ENCODE results near the gene KCNQ5.

- TF ChIP-seq ZNF292 (tag by site-specific recombination; IDR thresholded peaks at IDR 0.05; ENCODE audit: borderline replicate concordance, low read depth) (no peak), TSHZ1 (tag by site-specific recombination; IDR thresholded peaks at IDR 0.05; ENCODE audit: borderline replicate concordance) (no peak), CTCF (tag by site-specific recombination; IDR thresholded peaks at IDR 0.05) (no peak), ZNF280D (tag by site-specific recombination; IDR thresholded peaks at IDR 0.05) (no peak), ZNF138 (tag by site-specific recombination; IDR thresholded peaks at IDR 0.05; ENCODE audit: borderline replicate concordance) (no peak), ZNF639 (tag by site-specific recombination; IDR thresholded peaks at IDR 0.05) (no peak), ZFHX2 (tag by site-specific recombination; conservative IDR thresholded peaks at IDR 0.05) (no peak)
Observed at GRCh38 chr6:72864236-72864635, 242.4 kb downstream of the KCNQ5 start.

Data from HEK293 (cell line).